GM08714 (cell line): ENCODE data around the gene ZNF618.

ENCODE experiments used
- H3K4me3 ChIP-seq: fragments of 200-500 bp; sonication (Bioruptor generic); 2 replicates; pipeline ENCODE4 v1.5.1; 2014; ENCODE audit warnings: mild to moderate bottlenecking, low read length, inconsistent platforms
- ZNF274 ChIP-seq: IDR thresholded peaks from 2 replicates; pipeline ENCODE4 v1.6.1; 2012; ENCODE audit warnings: mild to moderate bottlenecking, low read depth, low read length

The ZNF618 gene

DNA sequence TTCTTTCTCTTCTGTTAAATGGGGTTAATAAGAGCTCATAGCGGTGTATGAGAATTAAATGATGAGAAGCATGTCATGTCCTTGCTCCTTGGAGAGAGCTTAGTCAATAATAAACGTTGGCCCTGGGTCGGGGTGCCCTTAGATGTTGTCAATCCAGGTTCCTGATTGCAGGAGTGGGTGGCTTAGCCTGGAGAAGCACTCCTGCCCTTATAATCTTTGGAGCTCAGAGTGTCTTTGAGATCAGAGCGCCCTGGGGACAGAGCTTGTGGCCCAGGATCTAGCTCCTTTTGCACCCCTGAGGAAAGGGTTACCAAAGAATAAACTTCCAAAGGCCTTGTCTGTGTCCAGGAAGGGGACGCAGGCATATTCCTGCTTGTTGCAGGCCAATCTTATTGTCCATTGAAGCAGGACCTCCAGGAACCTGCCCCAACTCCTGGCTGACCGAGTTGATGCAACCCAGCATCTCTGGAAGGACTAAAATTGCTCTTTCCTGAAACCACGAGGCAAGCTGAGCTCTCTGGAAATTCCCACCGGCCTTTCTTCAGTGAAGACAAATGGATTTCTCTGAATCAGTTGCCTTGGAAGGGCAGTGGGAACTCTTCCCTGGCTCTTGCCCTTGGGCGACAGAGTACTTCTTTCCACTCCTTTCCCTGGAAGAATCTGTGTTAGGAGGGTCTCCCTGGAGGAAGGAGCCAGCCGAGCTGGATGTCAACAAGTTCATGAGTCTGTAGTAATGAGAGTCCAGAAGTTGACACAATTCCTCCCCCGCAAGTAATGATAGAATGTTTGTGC is 208.4 kb downstream of the ZNF618 start:
- H3K4me3 ChIP-seq, result no peak overlapping the region
- no peak for TF ChIP-seq ZNF274

GRCh38 chr9:114085387-114085789 is 209.3 kb downstream of the ZNF618 start:
- H3K4me3 ChIP-seq, result no peak overlapping the region
- TF ChIP-seq ZNF274, result no peak

DNA sequence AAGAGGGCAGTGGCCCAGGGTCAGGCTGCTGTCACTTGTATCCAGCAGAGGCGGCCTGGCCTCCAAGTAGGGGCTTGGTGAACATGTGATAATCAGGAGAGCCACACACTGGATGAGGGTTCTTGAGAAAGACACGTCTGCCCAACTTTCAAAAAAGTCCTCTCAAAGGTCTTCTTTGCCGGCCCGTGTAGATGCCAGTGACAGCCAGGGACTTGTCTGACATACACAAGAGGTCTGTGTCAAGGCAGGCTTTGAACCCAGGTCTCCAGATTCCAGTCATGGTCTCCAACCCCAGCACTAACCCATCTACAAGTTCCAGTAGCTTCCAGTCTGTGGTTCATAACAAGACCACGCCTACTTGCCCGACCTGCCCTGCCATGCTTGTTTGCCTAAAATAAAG is 209.9 kb downstream of the ZNF618 start:
- no peak for TF ChIP-seq ZNF274
- H3K4me3 ChIP-seq, result no peak overlapping the region

GRCh38 chr9:114086607-114087006 is 210.5 kb downstream of the ZNF618 start:
- TF ChIP-seq ZNF274, result no peak
- no peak overlapping the region for H3K4me3 ChIP-seq

- TF ChIP-seq ZNF274, result no peak
Observed at GRCh38 chr9:114087721-114088120, 211.6 kb downstream of the ZNF618 start.

GRCh38 chr9:114088571-114089170 is 212.6 kb downstream of the ZNF618 start:
- TF ChIP-seq ZNF274, result no peak
- H3K4me3 ChIP-seq, result no peak overlapping the region

More at GRCh38 chr9:114087721-114088120, 211.6 kb downstream of the ZNF618 start:
- no peak overlapping the region for H3K4me3 ChIP-seq

GRCh38 chr9:114089206-114089840 is 213.2 kb downstream of the ZNF618 start:
- TF ChIP-seq ZNF274, result no peak
- H3K4me3 ChIP-seq, result no peak overlapping the region

- TF ChIP-seq ZNF274, result no peak
- H3K4me3 ChIP-seq, result no peak overlapping the region
Observed at GRCh38 chr9:114090798-114091197, 214.7 kb downstream of the ZNF618 start.

DNA sequence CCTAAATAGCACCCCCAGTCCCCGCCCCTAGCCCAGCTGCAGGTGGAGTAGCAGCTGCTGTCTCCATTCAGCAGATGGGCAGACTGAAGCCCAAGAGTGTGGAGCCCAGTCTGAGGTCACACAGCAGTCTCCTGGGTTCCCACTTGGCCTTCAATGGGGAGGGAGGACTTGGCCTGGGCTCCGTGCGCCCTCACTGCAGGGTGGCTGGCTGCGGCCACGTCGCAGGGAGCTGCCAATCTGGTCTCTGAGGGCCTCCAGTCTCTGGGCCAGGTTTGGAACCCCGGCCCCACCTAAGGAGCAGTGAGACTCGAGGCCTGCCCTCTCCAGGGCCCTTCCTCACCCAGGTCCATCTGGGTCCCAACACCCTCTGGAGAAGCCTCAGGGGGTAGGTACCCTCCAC is 215.6 kb downstream of the ZNF618 start:
- no peak for TF ChIP-seq ZNF274
- no peak overlapping the region for H3K4me3 ChIP-seq

- TF ChIP-seq ZNF274, result no peak
- no peak overlapping the region for H3K4me3 ChIP-seq
Observed at GRCh38 chr9:114092336-114092735, 216.2 kb downstream of the ZNF618 start.

- no peak for TF ChIP-seq ZNF274
- H3K4me3 ChIP-seq, result no peak overlapping the region
Observed at GRCh38 chr9:114093031-114093471, 216.9 kb downstream of the ZNF618 start.

DNA sequence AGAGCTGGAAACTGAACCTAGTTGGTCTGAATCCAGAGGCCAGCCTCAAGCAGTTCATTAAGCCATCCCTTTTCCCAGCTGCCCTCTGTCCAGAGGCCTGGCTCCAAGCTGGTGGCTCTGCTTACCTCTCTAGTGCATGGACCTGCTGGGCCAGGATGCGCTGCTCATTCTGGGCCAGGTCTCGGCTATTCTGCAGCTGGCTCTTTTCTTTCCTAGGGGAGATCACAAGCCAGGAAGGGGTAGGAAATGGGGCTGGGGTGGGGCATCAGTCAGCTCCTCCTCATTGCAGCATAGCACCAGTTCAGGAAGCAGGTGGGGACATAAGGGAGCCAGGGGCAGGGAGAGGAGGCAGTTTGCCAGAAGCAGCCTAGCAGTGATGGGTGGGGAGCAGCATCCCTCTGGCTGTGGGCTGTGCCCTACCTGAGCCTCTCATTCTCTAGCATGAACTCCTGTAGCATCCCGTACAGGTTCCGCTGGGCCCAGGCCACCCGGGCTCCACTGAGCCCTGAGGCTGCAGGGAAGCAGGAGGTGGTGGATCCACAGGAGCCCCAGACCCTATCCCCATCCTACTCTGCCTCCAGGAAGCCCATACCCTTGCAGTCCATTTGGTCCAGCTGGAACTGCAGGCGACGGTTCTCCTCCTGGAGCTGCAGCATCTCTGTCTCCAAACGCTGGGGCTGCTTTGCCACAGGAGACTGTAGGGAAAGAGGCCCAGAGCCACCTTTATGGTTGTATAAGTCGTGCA is 217.8 kb downstream of the ZNF618 start:
- H3K4me3 ChIP-seq, result no peak overlapping the region
- no peak for TF ChIP-seq ZNF274

GRCh38 chr9:114094971-114095370 is 218.9 kb downstream of the ZNF618 start:
- no peak overlapping the region for H3K4me3 ChIP-seq
- TF ChIP-seq ZNF274, result no peak

GRCh38 chr9:114096041-114096511 is 220.0 kb downstream of the ZNF618 start:
- no peak overlapping the region for H3K4me3 ChIP-seq
- no peak for TF ChIP-seq ZNF274
